GM19397 (cell line): ENCODE results near the gene FGG.

Experiments
- ATAC-seq: cut with Tn5 transposase; IDR thresholded peaks from one replicate; pipeline ENCODE4 v1.9.1; 2021; ENCODE audit warnings: mild to moderate bottlenecking, moderate library complexity; ENCODE audit not compliant: unreplicated experiment

Gene FGG

GRCh38 chr4:154559494-154560418, 52.7 kb downstream of the FGG start:
- ATAC-seq = peak; percentile 81

GRCh38 chr4:154559141-154559493, 53.3 kb downstream of the FGG start:
- peak; percentile 33 for ATAC-seq
